Measurements from ENCODE around the gene SCN4B. TPM values are rescaled to one million over a fixed set of nuclear protein-coding genes. Genes with fewer than 3 reads are reported as not detected.

SCN4B gene
- total and polyA plus RNA-seq, 2 of the 8 experiments (the other 6 are each of a cell fraction or from before 2014, with no cell fraction given) = 2.8 to 4.9 TPM

DNA sequence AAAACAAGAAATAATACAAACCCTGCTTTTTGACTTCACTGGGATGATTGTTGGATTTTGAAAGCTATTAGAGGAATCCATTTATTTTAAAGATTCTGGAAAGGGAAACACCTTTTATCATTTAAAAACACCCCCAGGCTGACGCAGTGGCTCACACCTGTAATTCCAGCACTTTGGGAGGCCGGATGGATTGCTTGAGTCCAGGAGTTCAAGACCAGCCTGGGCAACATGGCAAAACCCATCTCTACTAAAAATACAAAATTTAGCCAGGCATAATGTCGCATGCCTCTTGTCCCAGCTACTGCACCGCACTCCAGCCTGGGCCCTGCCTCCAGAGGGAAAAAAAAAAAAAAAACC is 24.1 kb upstream of the SCN4B start (continued):
- TF ChIP-seq, protein P1, sequence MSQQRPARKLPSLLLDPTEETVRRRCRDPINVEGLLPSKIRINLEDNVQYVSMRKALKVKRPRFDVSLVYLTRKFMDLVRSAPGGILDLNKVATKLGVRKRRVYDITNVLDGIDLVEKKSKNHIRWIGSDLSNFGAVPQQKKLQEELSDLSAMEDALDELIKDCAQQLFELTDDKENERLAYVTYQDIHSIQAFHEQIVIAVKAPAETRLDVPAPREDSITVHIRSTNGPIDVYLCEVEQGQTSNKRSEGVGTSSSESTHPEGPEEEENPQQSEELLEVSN (IDR thresholded peaks at IDR 0.05) = no peak
- TF ChIP-seq CEBPB (IDR thresholded peaks at IDR 0.05; ENCODE audit: low read depth, low read length) = no peak

All from H1 (cell line).